ENCODE results near the gene CYP4V2.

DNA sequence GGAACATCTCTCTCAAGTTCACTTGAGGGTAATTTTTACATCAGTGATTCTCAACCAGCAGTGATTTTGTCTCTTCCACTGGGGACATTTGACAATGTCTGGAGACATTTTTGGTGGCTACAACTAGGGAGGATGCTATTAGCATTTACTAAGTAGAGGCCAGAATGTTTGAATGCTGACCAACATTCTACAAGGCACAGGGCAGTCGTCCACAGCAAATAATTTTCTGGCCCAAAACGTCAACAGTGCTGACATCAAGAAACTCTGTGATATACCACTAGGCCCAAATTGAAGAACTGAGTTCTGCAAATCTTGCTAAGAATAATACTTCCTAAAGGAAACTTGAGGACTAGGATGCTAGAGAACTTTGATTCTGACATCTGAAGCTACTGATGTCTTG lies 43.0 kb downstream of the CYP4V2 start:
- TF ChIP-seq POLR2A (IDR thresholded peaks at IDR 0.05) = no peak
- TF ChIP-seq, protein P1, sequence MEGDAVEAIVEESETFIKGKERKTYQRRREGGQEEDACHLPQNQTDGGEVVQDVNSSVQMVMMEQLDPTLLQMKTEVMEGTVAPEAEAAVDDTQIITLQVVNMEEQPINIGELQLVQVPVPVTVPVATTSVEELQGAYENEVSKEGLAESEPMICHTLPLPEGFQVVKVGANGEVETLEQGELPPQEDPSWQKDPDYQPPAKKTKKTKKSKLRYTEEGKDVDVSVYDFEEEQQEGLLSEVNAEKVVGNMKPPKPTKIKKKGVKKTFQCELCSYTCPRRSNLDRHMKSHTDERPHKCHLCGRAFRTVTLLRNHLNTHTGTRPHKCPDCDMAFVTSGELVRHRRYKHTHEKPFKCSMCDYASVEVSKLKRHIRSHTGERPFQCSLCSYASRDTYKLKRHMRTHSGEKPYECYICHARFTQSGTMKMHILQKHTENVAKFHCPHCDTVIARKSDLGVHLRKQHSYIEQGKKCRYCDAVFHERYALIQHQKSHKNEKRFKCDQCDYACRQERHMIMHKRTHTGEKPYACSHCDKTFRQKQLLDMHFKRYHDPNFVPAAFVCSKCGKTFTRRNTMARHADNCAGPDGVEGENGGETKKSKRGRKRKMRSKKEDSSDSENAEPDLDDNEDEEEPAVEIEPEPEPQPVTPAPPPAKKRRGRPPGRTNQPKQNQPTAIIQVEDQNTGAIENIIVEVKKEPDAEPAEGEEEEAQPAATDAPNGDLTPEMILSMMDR (IDR thresholded peaks at IDR 0.05) = no peak

Data from esophagus squamous epithelium (tissue), 4 donors.